ENCODE data around the gene FAM9C.

- no peak for TF ChIP-seq CTCF (IDR thresholded peaks at IDR 0.05)
- no peak for TF ChIP-seq POLR2A (IDR thresholded peaks at IDR 0.05)
These were observed 22.0 kb upstream of the FAM9C start for GRCh38 chrX:13066391-13066790.

Measured in body of pancreas (tissue), 4 donors.